SK-N-SH treated with all-trans-retinoic acid at 6 μM for 48 hours (cell line): ENCODE data around the gene TARBP1.
"Not testable (repeated sequence)": the region's sequence is repeated elsewhere in the genome, so short reads cannot be mapped to it uniquely, and the experiment has no call there.

Experiments used
- ATAC-seq: fragments of 200-7000 bp; cut with Tn5 transposase; 3 replicates; pipeline ENCODE4 v1.9.1; 2020; ENCODE audit warnings: mild to moderate bottlenecking, moderate library complexity
- ARNTL ChIP-seq: fragments of 450-650 bp; formaldehyde crosslinking; IDR thresholded peaks from 2 replicates; pipeline ENCODE4 v1.5.0; 2020; ENCODE audit warnings: low read depth, mild to moderate bottlenecking, moderate library complexity, borderline replicate concordance
- BACH2 ChIP-seq: fragments of 250-450 bp; sonication (Bioruptor Pico); IDR thresholded peaks from 2 replicates; pipeline ENCODE4 v1.9.0; 2021; ENCODE audit warnings: mild to moderate bottlenecking, borderline replicate concordance
- CSDC2 ChIP-seq: fragments of 250-450 bp; sonication (Bioruptor Pico); IDR thresholded peaks from 2 replicates; pipeline ENCODE4 v1.5.0; 2020; ENCODE audit warnings: mild to moderate bottlenecking, moderate library complexity
- ESRRG ChIP-seq: fragments of 250-450 bp; sonication (Bioruptor Pico); IDR thresholded peaks from 2 replicates; pipeline ENCODE4 v1.6.1; 2021; ENCODE audit warnings: mild to moderate bottlenecking
- GLIS3 ChIP-seq: fragments of 250-450 bp; sonication (Bioruptor Pico); IDR thresholded peaks from 2 replicates; pipeline ENCODE4 v1.5.0; 2020; ENCODE audit warnings: mild to moderate bottlenecking, moderate library complexity
- ISL1 ChIP-seq: fragments of 250-450 bp; sonication (Bioruptor Pico); IDR thresholded peaks from 2 replicates; pipeline ENCODE4 v2.1.2; 2022; ENCODE audit warnings: mild to moderate bottlenecking, moderate library complexity
- OSR1 ChIP-seq: fragments of 250-450 bp; sonication (Bioruptor Pico); IDR thresholded peaks from 2 replicates; pipeline ENCODE4 v1.8.0; 2022; ENCODE audit warnings: moderate library complexity, mild to moderate bottlenecking, inconsistent platforms
- PPARA ChIP-seq: fragments of 250-450 bp; sonication (Bioruptor Pico); IDR thresholded peaks from 2 replicates; pipeline ENCODE4 v1.5.0; 2020; ENCODE audit warnings: mild to moderate bottlenecking, borderline replicate concordance
- RARB ChIP-seq: fragments of 250-450 bp; sonication (Bioruptor Pico); IDR thresholded peaks from 2 replicates; pipeline ENCODE4 v1.8.0; 2021; ENCODE audit warnings: mild to moderate bottlenecking, moderate library complexity
- SNAI2 ChIP-seq: fragments of 250-450 bp; sonication (Bioruptor Pico); IDR thresholded peaks from 2 replicates; pipeline ENCODE4 v1.5.0; 2020; ENCODE audit warnings: mild to moderate bottlenecking, moderate library complexity
- TCF4 ChIP-seq: fragments of 250-450 bp; sonication (Bioruptor Pico); IDR thresholded peaks from 2 replicates; pipeline ENCODE4 v1.8.0; 2021; ENCODE audit warnings: mild to moderate bottlenecking, moderate library complexity, borderline replicate concordance
- TOX ChIP-seq: fragments of 250-450 bp; sonication (Bioruptor Pico); IDR thresholded peaks from 2 replicates; pipeline ENCODE4 v1.8.0; 2021; ENCODE audit warnings: mild to moderate bottlenecking, moderate library complexity, borderline replicate concordance
- ZC3H10 ChIP-seq: fragments of 250-450 bp; sonication (Bioruptor Pico); IDR thresholded peaks from 2 replicates; pipeline ENCODE4 v1.5.1; 2021; ENCODE audit warnings: mild to moderate bottlenecking, moderate library complexity
- ZFP3 ChIP-seq: fragments of 250-450 bp; sonication (Bioruptor Pico); IDR thresholded peaks from 2 replicates; pipeline ENCODE4 v1.5.0; 2020; ENCODE audit warnings: mild to moderate bottlenecking, moderate library complexity
- ZNF565 ChIP-seq: fragments of 450-650 bp; formaldehyde crosslinking; conservative IDR thresholded peaks from 2 replicates; pipeline ENCODE4 v1.5.0; 2020; ENCODE audit warnings: low read depth, mild to moderate bottlenecking, moderate library complexity
- ZNF70 ChIP-seq: fragments of 450-650 bp; formaldehyde crosslinking; IDR thresholded peaks from 2 replicates; pipeline ENCODE4 v1.5.0; 2020; ENCODE audit warnings: mild to moderate bottlenecking, moderate library complexity
- ZNF8 ChIP-seq: fragments of 450-650 bp; formaldehyde crosslinking; IDR thresholded peaks from 2 replicates; pipeline ENCODE4 v1.5.0; 2020; ENCODE audit warnings: mild to moderate bottlenecking, moderate library complexity
- TF ChIP-seq, protein P1 (sequence below): fragments of 250-450 bp; sonication (Bioruptor Pico); IDR thresholded peaks from 2 replicates; pipeline ENCODE4 v1.5.0; 2020; ENCODE audit warnings: mild to moderate bottlenecking, moderate library complexity
- TF ChIP-seq, protein P2 (sequence below): fragments of 250-450 bp; sonication (Bioruptor Pico); IDR thresholded peaks from 2 replicates; pipeline ENCODE4 v1.8.0; 2021; ENCODE audit warnings: low read depth, mild to moderate bottlenecking, moderate library complexity, borderline replicate concordance
- TF ChIP-seq, protein P3 (sequence below): fragments of 250-450 bp; sonication (Bioruptor Pico); IDR thresholded peaks from 2 replicates; pipeline ENCODE4 v1.8.0; 2020; ENCODE audit warnings: mild to moderate bottlenecking, moderate library complexity, borderline replicate concordance
- TF ChIP-seq, protein P4 (sequence below): fragments of 250-450 bp; sonication (Bioruptor Pico); IDR thresholded peaks from 2 replicates; pipeline ENCODE4 v1.5.1; 2020; ENCODE audit warnings: low read depth, mild to moderate bottlenecking, moderate library complexity
- TF ChIP-seq, protein P5 (sequence below): fragments of 250-450 bp; sonication (Bioruptor Pico); IDR thresholded peaks from 2 replicates; pipeline ENCODE4 v1.5.1; 2021; ENCODE audit warnings: mild to moderate bottlenecking, moderate library complexity

Gene TARBP1

DNA sequence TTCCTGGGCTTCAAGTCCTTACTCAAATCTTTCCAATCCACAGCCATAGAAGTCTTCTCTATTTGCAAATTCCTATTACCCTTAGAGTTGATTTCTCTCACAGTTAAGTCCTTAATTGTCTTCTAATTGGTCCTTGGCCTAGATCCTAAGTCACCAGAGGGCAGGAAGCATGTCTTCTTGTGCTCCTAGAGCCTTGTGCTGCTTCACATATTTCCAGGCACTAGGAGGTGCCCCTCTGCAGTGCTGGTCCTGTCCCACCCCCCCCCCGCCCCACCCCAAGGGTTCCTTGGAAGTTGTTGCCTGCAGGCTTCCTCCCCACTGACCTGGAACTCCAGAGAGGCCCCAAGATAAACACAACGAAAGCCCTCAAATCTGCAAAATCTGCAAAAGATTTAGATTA is 28.1 kb upstream of the TARBP1 start (continued):
- TF ChIP-seq, protein P1, sequence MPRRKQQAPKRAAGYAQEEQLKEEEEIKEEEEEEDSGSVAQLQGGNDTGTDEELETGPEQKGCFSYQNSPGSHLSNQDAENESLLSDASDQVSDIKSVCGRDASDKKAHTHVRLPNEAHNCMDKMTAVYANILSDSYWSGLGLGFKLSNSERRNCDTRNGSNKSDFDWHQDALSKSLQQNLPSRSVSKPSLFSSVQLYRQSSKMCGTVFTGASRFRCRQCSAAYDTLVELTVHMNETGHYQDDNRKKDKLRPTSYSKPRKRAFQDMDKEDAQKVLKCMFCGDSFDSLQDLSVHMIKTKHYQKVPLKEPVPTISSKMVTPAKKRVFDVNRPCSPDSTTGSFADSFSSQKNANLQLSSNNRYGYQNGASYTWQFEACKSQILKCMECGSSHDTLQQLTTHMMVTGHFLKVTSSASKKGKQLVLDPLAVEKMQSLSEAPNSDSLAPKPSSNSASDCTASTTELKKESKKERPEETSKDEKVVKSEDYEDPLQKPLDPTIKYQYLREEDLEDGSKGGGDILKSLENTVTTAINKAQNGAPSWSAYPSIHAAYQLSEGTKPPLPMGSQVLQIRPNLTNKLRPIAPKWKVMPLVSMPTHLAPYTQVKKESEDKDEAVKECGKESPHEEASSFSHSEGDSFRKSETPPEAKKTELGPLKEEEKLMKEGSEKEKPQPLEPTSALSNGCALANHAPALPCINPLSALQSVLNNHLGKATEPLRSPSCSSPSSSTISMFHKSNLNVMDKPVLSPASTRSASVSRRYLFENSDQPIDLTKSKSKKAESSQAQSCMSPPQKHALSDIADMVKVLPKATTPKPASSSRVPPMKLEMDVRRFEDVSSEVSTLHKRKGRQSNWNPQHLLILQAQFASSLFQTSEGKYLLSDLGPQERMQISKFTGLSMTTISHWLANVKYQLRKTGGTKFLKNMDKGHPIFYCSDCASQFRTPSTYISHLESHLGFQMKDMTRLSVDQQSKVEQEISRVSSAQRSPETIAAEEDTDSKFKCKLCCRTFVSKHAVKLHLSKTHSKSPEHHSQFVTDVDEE = no peak
- TF ChIP-seq RARB (no peak), ZNF565 (CRISPR knock-in tag) (no peak), CSDC2 (CRISPR knock-in tag) (no peak), ZC3H10 (no peak)

DNA sequence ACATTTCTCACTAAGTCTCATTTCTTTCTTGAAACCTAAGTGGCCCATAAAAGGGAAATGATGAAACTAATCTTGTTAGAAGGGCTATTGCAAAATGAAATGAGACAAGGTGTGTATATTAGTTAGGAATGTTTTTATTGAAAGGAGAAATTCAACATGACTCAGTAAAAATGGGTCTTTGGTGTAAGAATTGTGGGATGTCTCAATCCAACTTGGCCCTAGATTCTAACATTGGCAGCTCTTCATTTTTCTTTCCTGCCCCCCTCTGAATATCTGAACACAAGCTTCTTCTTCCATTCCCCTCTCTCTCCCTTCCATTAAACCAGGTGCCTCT is 26.8 kb upstream of the TARBP1 start:
- TF ChIP-seq, protein P2, sequence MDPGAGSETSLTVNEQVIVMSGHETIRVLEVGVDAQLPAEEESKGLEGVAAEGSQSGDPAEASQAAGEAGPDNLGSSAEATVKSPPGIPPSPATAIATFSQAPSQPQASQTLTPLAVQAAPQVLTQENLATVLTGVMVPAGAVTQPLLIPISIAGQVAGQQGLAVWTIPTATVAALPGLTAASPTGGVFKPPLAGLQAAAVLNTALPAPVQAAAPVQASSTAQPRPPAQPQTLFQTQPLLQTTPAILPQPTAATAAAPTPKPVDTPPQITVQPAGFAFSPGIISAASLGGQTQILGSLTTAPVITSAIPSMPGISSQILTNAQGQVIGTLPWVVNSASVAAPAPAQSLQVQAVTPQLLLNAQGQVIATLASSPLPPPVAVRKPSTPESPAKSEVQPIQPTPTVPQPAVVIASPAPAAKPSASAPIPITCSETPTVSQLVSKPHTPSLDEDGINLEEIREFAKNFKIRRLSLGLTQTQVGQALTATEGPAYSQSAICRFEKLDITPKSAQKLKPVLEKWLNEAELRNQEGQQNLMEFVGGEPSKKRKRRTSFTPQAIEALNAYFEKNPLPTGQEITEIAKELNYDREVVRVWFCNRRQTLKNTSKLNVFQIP = no peak
- TF ChIP-seq, protein P1 = no peak
- no peak for TF ChIP-seq RARB
- no peak for TF ChIP-seq ISL1 (CRISPR knock-in tag)
- TF ChIP-seq, protein P3, sequence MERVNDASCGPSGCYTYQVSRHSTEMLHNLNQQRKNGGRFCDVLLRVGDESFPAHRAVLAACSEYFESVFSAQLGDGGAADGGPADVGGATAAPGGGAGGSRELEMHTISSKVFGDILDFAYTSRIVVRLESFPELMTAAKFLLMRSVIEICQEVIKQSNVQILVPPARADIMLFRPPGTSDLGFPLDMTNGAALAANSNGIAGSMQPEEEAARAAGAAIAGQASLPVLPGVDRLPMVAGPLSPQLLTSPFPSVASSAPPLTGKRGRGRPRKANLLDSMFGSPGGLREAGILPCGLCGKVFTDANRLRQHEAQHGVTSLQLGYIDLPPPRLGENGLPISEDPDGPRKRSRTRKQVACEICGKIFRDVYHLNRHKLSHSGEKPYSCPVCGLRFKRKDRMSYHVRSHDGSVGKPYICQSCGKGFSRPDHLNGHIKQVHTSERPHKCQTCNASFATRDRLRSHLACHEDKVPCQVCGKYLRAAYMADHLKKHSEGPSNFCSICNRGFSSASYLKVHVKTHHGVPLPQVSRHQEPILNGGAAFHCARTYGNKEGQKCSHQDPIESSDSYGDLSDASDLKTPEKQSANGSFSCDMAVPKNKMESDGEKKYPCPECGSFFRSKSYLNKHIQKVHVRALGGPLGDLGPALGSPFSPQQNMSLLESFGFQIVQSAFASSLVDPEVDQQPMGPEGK (CRISPR knock-in tag) = no peak
- no peak for TF ChIP-seq ZNF565 (CRISPR knock-in tag)
- TF ChIP-seq ZFP3 = no peak
- TF ChIP-seq TOX (CRISPR knock-in tag) = no peak
- TF ChIP-seq, protein P4, sequence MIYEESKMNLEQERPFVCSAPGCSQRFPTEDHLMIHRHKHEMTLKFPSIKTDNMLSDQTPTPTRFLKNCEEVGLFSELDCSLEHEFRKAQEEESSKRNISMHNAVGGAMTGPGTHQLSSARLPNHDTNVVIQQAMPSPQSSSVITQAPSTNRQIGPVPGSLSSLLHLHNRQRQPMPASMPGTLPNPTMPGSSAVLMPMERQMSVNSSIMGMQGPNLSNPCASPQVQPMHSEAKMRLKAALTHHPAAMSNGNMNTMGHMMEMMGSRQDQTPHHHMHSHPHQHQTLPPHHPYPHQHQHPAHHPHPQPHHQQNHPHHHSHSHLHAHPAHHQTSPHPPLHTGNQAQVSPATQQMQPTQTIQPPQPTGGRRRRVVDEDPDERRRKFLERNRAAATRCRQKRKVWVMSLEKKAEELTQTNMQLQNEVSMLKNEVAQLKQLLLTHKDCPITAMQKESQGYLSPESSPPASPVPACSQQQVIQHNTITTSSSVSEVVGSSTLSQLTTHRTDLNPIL = no peak
- TF ChIP-seq OSR1 (CRISPR knock-in tag) = no peak
- TF ChIP-seq BACH2 = no peak
- TF ChIP-seq GLIS3 = no peak
- ATAC-seq = no peak

DNA sequence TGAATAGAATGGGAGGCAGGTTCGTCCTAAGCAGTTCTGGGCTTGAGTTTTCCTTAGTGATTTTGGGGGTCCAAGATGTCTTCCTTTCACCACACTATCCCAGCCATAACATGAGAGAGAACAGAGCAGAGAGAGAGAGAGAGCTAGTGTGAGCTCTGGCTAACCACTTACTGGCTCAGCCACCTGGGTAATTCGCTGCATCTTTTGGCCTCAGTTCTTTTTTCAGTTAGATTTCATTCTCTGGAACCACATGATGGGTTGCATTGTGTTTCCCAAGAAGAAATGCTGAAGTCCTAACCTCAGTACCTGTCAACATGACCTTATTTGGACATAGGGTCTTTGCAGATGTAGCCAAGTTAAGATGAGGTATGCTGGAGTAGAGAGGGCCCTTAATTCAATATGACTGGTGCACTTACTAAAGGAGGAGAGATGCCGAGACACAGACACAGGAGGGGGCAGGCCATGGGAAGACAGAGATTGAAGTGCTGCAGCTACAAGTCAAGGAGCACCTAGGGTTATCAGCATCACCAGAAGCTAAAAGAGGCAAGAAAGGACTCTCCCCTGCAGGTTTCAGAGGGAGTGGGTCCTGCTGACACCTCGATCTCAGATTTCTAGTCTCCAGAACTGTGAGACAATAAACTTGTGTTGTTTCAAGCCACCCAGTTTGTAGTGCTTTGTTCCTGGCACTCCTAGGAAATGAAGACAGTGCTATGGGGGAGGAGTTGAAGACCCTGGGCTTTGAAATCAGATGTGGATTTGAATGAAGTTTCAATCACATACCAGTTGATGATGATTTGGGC is 26.2 kb upstream of the TARBP1 start:
- ATAC-seq = no peak
- TF ChIP-seq OSR1 (CRISPR knock-in tag) (no peak), TCF4 (no peak), ESRRG (CRISPR knock-in tag) (no peak), TOX (CRISPR knock-in tag) (no peak), PPARA (CRISPR knock-in tag) (no peak), SNAI2 (CRISPR knock-in tag) (no peak), ZNF8 (CRISPR knock-in tag) (no peak), ZNF565 (CRISPR knock-in tag) (no peak), ZNF70 (CRISPR knock-in tag) (no peak), ZFP3 (no peak), ZC3H10 (no peak), ARNTL (no peak)
- TF ChIP-seq, protein P5, sequence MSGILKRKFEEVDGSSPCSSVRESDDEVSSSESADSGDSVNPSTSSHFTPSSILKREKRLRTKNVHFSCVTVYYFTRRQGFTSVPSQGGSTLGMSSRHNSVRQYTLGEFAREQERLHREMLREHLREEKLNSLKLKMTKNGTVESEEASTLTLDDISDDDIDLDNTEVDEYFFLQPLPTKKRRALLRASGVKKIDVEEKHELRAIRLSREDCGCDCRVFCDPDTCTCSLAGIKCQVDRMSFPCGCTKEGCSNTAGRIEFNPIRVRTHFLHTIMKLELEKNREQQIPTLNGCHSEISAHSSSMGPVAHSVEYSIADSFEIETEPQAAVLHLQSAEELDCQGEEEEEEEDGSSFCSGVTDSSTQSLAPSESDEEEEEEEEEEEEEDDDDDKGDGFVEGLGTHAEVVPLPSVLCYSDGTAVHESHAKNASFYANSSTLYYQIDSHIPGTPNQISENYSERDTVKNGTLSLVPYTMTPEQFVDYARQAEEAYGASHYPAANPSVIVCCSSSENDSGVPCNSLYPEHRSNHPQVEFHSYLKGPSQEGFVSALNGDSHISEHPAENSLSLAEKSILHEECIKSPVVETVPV (CRISPR knock-in tag) = no peak
- TF ChIP-seq, protein P3 (CRISPR knock-in tag) = no peak

DNA sequence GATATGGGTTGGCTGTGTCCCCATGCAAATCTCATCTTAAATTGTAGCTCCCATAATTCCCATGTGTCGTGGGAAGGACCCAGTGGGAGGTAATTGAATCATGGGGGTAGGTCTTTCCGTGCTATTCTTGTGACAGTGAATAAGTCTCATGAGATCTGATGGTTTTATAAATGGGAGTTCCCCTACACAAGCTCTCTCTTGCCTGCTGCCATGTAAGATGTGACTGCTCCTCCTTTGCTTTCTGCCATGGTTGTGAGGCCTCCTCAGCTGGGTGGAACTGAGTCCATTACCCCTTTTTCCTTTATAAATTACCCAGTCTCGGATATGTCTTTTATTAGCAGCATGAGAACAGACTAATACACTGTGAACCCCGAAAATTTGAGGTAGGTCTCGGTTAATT is 25.3 kb upstream of the TARBP1 start:
- ATAC-seq = not testable (repeated sequence)
